Stimulated activated CD4-positive, alpha-beta T cell treated with anti-CD3 and anti-CD28 coated beads, TNF-alpha, amount 100 ng/mL, for 48 hours (primary cell): Measurements from ENCODE around the gene LMBRD2.
A peak's percentile ranks its signal among the peaks of the same experiment; 100 is the strongest.
"Not testable (repeated sequence)": the region's sequence is repeated elsewhere in the genome, so short reads cannot be mapped to it uniquely, and the experiment has no call there.

ENCODE experiments used
- DNase-seq, 3 donors: peaks; one replicate each; pipeline ENCODE4 v3.0.0-alpha.2; 2020; ENCODE audit warnings: low read depth in 3 of 3

LMBRD2 gene

DNA sequence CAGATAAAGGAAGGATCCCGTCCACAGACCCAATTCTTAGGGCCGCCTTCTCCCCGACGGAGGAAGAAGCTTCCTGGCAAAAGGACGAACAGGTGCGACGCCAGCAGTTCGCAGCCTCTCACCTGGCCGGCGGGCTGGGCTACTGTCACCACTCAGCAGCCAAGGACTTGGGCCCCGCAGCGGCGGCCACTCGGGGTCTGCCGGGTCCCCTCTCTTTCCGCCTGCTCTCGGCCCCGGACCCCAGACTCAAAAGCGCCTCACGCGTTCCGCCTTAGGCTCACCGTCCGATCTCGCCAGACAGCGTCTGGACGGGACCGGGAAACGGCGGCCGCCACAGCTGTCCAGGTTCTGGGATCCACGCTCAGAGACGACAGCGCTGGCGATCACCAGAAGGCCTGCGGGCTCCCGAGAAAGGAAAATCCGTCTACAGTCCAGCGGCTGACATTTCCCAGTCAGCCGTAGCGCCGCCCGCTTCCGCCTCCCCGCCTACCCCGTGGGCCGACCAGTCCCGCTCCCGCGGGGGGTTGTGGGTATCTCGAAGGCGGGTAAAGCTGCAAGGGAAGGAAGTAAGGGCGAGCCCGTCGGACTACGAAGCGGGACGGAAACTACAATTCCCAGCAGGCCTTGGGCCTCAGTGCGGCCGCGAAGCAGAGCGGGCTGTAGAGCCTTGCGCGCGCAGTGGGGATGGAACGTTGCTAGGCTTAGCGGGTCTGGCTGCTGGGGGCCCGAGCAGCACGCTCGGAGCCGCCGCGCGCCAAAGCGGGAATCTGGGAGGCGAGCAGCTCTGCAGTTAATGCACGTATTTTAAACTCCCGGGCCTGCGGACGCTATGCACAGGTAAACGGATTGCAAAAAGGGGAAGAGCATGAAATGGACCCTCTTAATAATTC is at the start of gene LMBRD2, which contains the start of gene SKP2:
LMBRD2 (minus strand) TSS at position 454 of the 890 bp plus-strand sequence. CDS start 8,538 bp downstream, outside the sequence.
SKP2 (plus strand) TSS at position 678 of the 890 bp plus-strand sequence; CDS start at position 830, 152 bp downstream.
- peak; percentile 87 to 97 (median 95) for DNase-seq

DNA sequence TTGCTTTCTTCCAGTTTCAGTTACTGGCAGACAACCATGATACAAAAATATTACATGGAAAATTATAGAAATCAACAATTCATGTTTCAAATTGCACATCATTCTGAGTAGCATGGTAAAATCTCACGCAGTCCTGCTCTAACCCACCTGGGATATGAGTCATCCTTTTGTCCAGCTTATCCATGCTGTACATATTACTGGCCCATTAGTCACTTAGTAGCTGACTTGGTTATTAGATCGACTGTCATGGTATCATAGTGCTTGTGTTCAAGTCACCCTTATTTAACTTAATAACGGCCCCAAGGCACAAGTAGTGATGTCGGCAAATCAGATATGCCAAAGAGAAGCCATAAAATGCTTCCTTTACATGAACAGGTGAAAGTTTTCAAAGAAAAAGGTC is 48.8 kb upstream of the LMBRD2 start:
- DNase-seq, result no peak

GRCh38 chr5:36199620-36200019 is 47.9 kb upstream of the LMBRD2 start:
- no peak for DNase-seq

DNA sequence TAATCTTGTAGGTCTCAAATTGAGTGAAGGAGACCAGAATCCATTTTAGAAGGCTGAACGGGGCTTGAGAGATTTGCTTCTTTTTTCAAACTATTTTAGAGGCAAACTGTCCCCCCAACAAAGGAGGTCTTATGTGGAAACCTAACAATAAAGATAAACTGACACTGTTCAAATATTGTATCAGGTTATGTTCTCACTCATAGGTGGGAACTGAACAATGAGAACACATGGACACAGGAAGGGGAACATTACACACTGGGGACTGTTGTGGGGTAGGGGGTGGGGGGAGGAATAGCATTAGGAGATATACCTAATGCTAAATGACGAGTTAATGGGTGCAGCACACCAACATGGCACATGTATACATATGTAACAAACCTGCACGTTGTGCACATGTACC is 47.1 kb upstream of the LMBRD2 start:
- DNase-seq, result not testable (repeated sequence)

DNA sequence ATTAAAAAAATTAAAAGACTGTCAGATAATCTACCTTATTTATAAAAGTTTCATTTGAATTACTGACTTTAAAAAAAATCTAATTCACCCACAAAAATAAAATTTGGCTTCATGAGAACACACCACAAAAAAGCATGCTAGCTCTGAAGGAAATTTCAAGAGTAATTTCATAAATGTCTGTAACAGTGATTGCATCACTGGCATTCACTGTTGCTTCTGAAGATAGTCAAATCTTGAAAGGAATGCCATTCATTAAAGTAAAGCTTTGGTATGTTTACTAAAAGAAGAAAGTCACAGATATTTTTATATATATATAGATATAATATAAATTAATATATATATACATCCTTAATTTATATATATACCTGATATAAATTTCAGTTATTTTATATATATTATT is 46.6 kb upstream of the LMBRD2 start:
- DNase-seq, result no peak

GRCh38 chr5:36193746-36194145 is 42.1 kb upstream of the LMBRD2 start:
- no peak for DNase-seq

DNA sequence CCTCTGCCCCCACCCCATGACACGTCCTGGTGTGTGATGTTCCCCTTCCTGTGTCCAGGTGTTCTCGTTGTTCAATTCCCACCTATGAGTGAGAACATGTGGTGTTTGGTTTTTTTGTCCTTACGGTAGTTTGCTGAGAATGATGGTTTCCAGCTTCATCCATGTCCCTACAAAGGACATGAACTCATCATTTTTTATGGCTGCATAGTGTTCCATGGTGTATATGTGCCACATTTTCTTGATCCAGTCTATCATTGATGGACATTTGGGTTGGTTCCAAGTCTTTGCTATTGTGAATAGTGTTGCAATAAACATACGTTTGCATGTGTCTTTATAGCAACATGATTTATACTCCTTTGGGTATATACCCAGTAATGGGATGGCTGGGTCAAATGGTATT is 32.7 kb upstream of the LMBRD2 start:
- not testable (repeated sequence) for DNase-seq

DNA sequence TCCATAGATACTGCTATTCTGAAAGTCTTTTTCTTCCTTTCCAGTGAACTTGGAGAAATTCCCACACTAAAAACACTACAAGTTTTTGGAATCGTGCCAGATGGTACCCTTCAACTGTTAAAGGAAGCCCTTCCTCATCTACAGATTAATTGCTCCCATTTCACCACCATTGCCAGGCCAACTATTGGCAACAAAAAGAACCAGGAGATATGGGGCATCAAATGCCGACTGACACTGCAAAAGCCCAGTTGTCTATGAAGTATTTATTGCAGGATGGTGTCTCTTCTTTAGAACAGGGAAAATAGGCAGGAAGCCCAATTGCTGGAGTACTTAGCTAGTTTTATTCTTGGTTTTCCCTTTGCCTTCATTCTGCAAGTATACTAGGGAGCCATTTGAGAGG is 30.1 kb upstream of the LMBRD2 start:
- DNase-seq, result no peak

- DNase-seq, result no peak
Observed at GRCh38 chr5:36180556-36181350, 29.1 kb upstream of the LMBRD2 start.

- no peak for DNase-seq
Observed at GRCh38 chr5:36179950-36180349, 28.3 kb upstream of the LMBRD2 start.

DNA sequence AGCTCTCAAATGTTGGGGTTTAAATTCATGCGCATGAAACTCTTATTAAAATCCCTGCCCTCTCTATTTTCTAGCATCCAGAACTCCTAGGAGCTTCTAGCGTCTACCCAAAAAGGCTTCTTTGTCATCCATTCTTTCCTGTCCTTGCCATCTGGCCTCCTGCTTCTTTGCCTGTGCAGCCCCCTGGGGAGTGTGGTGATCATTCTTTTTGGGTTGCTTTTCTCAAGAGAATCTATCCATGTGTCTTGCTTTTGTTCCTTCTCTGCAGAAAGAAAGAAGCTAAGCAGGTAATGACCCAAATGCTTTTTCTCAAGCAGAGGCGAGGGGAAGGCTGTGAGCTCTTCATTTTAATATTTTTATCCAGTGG is 26.8 kb upstream of the LMBRD2 start:
- DNase-seq, result no peak

GRCh38 chr5:36177715-36178523 is 26.2 kb upstream of the LMBRD2 start:
- no peak for DNase-seq

- DNase-seq, result no peak
Observed at GRCh38 chr5:36177154-36177553, 25.5 kb upstream of the LMBRD2 start.

GRCh38 chr5:36175043-36175442 is 23.4 kb upstream of the LMBRD2 start:
- no peak for DNase-seq

DNA sequence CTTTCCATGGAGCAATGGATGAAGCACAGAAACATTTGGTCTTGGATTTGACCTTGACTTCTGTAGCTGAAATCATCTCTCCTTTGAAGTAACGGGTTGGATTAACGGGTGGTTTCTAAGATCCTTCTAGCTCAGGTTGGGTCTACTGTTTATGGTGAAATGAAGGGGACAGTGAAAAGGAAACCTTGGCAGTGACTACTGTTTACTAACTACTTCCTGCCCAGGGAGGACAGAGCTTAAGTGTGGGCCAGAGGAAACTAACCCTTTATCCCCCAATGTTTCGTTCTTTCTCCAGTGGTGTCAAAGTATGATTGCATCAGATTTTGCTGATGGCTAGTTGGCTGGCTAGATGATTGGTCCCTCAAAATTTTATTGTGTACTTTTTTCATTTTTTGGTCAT is 22.4 kb upstream of the LMBRD2 start:
- no peak for DNase-seq

- DNase-seq, result no peak
Observed at GRCh38 chr5:36173426-36173825, 21.7 kb upstream of the LMBRD2 start.

- no peak for DNase-seq
Observed at GRCh38 chr5:36172599-36172998, 20.9 kb upstream of the LMBRD2 start.

GRCh38 chr5:36170832-36171424 is 19.2 kb upstream of the LMBRD2 start:
- DNase-seq, result no peak

GRCh38 chr5:36168737-36169136 is 17.1 kb upstream of the LMBRD2 start:
- no peak for DNase-seq

DNA sequence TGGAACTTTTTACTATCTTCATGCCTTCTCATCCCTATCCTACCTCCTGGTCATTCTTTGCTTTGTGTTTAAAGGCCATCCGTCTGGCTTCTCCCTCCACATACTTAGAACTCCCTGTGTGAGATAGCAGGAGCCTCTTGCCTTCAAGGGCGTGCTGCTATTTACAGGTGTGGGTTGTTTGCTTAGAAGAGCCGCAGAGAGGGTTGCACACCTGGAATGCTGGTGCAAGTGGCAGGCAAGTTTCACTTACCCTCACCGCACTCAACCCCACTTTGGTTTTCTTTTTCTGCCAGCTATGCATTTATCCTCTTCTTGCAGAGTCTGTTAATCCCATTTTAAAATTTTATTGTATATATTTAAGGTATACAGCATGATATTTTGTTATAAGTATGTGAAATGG is 12.8 kb upstream of the LMBRD2 start:
- DNase-seq, result no peak

DNA sequence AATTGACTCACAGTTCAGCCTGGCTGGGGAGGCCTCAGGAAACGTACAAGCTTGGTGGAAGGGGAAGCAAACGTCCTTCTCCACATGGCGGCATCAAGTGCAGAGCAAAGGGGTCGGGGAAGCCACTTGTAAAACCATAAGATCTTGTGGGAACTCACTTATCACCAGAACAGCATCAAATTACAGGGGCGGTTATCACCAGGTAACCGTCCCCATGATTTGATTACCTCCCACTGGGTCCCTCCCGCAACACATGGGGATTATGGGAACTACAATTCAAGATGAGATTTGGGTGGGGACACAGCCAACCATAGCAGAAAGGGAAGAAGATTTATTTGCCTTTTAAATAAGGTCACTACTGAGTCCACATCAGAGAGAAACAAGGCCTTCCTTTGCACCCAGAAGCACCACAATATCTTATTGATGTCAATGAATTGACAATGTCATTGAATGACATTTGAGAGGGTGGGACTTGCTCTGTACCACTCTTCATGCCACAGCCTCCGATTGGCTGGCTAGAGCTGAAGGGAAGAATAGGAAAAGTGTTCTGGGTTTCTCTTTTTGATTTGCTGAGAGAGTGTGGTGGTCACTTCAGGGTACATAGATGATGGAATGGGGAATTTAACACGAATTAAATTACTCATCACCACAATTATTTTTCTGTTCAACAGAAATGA is 11.3 kb upstream of the LMBRD2 start:
- DNase-seq, result no peak
